ENCODE results near the gene GNB1. TPM values are rescaled to one million over a fixed set of nuclear protein-coding genes. Genes with fewer than 3 reads are reported as not detected.

Gene GNB1
- total RNA-seq, 1 experiment from 2014 or later = 58.1 TPM

DNA sequence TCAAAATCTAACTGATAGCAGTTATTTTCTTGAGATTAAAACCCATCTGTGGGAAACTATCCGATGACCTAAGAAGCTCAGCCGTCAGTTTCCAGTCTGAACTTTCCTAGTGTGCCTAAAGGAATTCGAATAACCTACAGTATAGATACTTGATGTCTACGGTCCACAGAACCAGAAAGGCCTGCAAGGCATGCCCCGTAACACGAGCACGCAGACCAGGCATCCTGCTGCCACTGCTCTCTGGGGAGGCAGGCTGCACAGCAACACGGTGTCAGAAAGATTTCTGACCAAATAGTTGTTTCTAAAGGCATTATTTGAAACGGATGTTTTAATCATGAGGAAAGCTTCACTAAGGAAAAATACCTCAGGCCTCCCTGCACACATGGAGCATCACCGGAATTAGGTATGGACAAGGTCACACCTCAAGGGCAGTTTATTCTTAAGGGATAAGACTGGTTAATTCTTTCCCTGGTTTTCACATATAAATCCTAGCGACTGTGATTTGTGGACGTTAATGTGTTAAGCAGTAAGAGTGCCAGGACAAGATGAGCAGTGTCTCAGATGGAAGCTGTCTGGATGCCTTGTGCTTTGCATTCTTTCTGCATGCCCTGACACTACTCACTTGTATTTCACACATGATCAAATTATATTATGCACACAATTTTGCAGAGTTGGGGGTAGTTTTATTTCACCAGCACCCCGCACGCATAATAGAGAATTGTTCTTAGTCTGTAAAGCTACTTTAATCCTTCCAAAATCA lies 63.6 kb downstream of the GNB1 start:
- no peak for DNase-seq (ENCODE audit: low spot score)

DNA sequence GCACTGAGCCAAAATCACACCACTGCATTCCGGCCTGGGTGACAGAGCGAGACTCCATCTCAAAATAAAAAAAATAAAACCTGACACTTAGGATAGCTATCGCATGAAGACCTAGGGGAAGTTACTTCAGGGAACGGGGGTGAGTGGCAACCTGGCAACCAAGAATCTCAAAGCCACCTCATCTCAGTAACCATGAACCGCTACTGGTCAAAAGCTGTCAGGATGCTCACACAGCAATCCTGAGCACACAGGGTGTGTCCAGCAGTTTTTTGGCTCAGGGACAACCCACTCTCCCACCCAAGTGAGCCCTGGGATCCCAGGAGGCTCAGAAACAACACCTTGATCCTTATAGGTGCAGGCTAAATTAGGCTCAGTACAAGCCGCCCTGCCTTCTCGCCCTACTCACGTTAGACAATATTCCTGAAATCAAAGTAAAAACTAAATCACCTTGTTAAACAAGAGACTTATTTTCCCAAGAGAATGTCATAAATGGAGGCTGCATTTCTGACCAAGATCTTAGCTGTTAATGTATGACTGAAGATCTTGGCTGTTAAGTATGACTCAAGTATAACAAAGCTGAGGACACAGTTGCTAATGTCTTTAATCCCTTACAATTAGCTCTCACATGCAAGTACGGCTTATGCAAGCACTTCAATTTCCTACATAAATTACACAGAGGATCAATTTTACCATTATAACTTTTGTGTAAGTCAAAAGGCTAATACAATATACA lies 64.4 kb downstream of the GNB1 start:
- no peak for DNase-seq (ENCODE audit: low spot score)

DNA sequence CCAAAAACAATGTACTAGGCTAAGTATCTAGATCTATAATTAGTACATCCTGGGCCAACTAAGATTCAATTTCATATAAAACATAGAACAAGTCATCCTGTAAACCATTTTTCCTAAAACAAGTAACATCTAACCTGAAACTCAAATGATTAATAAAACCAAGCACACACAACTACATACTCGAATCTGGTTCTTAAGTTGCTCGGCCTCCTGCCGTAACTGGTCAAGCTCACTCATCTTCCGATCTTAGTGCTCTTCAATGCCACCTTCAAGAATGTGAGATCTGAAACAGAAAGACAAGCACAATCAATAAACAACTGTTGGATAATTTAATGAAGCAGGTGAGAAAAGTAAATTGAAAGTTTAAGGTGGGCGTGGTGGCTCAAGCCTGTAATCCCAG lies 65.7 kb downstream of the GNB1 start:
- DNase-seq (ENCODE audit: low spot score) = no peak

DNA sequence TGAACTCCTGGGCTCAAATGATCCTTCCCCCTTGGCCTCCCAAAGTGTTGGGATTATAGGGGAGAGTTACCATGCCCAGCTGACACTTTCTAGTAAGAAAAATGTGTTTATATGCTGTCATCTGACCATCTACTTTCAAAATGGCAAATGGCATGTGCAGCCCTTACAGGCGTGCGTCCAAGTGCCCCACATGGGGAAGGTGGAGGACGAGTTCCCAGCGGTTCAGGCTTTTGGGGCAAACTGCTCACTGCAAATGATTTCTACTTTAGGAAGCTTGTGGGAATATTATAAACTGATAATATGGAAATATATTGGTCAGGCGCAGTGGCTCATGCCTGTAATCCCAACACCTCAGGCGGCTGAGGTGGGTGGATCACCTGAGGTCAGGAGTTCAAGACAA lies 71.1 kb downstream of the GNB1 start:
- DNase-seq (ENCODE audit: low spot score) = no peak

DNA sequence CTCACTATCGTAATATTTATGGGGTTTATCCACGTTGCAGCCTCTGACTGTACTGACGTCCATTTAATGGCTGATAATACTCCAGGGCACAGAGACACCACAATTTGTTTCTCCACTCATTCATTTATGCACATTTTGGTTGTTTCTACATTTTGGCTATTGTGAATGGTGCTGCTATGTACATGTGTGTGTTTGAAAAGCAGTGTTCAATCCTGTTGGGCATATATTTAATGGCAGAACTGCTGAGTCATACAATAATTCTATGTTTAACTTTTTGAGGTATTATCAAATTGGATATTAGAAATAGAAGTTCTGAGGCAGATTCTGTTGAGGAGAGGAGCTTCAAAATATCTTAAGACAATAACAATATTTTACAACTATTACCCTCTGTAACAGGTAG lies 73.7 kb downstream of the GNB1 start:
- no peak for DNase-seq (ENCODE audit: low spot score)

DNA sequence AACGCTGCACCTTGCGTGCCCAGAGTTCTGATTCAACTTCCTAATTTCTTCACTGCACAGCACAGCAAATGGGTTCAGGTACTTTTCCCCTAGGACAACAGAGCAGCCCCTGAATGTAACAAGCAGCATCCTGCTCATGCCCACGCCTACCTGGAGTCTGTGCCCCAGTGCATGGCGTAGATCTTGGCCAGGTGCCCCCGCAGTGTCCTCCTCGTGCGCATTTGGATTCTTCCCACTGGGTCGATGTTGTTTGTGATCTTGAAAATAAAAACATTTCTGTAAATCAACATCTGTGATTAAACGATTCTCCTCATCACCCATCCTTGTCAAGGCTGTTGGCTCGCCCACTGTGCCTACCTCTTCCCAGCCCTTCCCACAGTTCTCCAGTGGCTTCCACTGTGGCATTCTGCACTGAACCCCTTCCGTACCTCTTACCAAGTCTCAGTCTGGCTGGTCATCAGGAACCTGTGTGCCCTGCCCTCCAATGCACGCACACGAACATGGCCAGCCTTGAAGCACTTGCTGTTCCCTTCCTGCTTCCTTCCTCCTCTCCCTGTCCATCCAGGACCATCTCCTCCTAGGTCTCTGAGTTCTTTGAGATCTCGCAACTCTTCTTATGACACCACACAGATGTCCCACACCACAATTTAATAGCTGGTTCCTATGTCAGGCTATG lies 75.1 kb downstream of the GNB1 start:
- DNase-seq (ENCODE audit: low spot score) = no peak

DNA sequence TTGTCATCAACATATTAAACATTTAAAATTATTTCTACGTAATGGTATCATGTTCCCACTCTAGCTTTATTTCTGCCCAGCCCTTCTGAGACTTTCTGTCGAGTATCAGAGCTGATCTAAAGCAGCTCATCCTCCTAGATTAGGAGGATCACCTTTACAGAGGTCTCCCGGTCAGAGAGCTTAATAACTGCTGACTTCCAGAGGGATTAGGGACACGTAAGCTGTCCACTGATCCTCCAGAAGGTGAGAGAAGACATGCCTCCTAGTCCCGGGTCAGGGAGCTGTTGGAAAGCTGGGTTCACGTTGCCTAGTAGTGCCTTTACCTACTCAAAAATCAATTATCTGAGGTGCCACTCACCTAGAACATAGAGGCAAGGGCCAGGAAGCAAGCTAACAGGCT lies 81.4 kb downstream of the GNB1 start:
- DNase-seq (ENCODE audit: low spot score) = no peak

DNA sequence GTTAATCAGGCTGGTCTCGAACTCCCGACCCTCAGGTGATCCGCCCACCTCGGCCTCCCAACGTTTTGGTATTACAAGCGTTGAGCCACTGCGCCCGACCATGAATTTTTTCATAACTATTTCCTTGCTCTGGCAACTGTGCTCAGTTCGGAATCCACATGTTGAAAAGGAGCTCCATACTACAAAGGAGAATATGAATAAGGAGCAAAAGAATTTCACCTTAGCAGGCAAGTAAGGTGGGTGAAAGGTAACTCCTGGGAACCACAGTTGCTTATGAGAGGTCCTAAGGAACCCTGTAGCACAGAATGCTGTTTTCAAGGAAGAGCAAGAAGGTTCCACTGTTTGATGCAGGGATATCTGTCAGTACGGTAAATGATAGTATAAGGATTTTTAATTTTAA lies 82.7 kb downstream of the GNB1 start:
- DNase-seq (ENCODE audit: low spot score) = no peak

DNA sequence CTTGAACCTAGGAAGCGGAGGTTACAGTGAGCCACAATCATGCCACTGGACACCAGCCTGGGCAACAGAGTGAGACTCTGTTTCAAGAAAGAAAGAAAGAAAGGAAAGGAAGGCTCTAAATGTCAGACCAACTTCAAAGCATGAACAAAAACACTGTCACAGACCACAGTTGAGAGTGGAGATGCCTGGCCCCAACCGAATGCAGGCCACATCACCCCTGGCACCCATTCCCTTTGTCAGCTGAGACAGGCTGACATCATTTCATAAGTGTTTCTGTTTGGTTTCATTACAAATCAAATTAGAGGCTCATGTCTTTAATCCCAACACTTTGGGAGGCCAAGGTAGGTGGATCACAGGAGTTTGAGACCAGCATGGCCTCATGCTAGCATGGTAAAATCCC lies 84.0 kb downstream of the GNB1 start:
- no peak for DNase-seq (ENCODE audit: low spot score)

DNA sequence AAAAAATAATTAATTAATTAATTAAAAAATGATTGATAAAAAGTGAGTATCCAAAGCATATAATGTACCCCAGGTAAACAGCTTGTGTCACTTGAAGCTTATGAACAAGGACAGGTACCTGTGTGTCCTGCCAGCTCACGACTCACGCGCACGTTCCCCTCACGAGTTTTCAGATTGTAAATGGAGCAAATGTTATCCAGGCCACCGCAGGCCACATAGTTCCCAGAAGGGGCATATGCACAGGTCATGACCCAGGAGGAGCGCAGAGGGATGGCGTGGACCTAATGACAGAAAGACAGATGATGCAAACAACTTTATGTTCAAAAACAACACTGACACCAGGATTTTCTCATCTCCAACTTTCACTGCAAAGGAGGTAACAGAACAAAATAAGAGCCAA lies 86.6 kb downstream of the GNB1 start:
- DNase-seq (ENCODE audit: low spot score) = no peak

DNA sequence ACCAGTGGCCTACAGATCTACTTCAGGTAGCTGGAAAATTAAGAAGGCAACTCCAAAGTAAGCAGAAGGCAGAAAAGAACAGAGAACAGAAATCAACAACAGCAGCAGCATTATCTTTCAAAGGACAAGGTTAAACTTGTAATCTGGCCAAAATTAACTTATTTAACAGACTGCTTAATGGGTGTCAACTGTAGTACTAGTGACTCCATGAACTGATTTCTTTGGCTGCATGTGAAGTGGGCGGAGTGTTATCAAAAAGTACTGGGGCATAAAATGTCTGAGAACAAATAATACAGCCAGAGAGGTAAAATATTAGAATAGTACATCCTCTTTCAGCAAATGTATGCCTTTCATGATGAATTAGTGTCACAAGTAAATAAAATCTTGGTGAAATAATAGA lies 88.0 kb downstream of the GNB1 start:
- DNase-seq (ENCODE audit: low spot score) = no peak

DNA sequence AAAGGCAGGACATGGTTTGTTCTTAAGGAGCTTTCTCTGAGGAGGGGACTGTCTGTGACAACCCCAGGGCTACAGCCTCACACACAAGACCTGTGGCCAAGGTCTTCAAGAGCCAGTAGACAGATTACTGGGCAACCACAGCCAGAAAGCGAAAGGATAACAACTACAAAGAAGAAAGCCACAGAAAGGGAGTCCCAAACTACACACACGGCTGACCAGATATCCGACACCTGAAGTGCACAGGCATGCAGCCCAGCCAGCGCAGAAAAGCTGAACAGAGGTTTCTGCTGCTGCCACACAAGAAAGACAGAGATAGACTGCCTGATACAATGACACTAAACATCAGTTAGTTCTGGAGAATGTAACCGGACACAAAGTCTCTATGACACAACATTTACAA lies 91.2 kb downstream of the GNB1 start:
- no peak for DNase-seq (ENCODE audit: low spot score)

DNA sequence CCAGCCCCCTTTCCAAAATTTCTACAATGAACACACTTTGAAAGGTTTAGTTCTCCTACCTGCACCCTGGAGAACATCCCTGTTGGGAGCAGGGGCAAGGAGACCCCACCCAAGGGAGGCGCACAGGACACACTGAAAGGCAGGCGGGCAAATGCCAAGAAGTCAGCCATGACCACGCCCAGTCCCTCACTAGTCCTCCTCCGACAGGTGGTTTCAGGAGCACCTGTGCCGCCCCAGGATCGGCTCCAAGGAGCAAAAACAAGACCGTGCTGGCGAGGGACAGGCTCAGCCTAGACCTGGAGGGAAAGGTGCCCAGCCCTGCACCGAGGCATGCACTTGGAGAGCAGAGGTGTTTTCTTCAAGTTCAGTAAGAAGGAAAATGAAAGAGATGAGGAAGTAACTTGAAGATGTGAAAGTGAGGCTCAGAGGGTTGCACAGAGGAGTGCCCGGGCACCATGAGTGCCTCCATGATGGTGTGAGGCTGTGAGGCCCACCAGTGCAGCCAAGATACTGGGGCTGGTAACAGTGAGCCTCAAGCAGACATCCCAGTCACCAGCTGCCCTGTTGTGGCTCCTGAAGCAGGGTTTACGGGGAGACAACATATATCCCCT lies 93.1 kb downstream of the GNB1 start:
- no peak for DNase-seq (ENCODE audit: low spot score)

DNA sequence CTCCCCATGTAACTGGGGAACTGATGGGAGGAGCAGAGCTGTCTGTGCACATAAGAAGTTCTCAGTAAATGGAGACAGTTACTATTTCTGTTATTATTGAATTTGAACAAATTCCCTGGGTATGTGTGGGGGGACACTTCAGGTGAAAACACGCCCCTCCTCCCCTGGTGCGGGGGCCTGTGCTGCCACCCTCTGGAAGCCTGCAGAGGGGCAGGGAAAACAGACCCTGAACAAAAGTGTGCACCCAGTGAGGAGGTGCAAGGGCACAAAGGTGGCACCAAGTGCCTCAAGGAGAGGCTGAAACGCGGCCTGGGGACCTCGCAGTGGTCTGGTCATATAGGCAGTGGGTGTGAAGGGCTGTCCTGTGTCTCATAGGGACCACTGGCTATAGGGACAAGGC lies 94.4 kb downstream of the GNB1 start:
- DNase-seq (ENCODE audit: low spot score) = no peak

DNA sequence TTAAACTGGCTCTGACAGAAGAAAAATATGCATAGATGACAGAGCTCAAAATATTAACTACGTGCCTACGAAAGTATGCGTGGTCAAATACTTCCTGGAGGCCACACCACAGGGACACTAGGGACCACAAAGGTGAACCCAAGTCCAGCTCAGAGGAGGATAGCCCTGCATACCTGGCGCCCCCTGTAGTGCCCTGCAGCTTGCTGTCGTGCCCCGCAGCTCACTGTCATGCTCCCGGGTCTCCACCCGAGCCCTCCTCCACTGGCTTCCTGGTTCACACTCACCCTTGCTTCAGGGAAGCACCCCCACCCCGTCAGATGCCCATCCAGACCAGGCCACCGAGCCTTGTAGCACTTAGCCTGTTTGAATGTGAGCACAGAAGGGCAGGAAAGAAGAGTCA lies 95.9 kb downstream of the GNB1 start:
- no peak for DNase-seq (ENCODE audit: low spot score)

DNA sequence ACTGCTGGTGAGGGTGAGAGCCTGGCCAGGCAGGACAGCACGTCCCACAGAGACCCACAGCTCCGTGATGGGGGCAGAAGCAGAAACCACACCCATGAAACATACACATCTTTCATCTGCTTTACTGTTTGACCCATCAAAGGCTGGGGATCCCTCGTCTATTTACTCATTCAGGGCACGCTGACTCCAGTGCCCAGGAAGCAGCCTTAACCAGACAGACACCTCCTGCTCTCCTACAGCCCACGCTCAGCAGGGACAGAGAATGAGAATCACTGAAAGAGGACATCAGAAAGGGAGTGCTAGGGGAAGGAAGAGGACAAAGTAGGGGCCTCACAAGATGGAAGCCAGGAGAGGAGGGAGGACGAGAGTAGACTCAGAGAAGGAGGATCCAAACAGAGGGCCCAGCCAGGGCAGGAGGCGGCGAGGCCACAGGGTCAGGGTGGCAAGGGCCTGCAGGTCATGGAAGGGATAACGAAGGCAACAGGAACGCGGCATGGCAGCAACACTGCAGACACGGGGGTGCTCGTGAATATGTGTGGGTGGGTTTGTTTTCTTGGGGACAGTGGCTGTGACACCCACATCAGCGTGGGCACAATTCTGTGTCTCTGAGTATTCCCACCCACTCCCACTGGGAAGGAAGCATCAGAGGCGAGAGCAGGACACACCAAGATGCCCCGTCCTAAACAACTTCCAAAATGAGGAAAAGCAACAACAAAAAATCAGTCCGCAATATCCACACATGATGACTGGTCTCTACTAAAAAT lies 97.2 kb downstream of the GNB1 start:
- no peak for DNase-seq (ENCODE audit: low spot score)

DNA sequence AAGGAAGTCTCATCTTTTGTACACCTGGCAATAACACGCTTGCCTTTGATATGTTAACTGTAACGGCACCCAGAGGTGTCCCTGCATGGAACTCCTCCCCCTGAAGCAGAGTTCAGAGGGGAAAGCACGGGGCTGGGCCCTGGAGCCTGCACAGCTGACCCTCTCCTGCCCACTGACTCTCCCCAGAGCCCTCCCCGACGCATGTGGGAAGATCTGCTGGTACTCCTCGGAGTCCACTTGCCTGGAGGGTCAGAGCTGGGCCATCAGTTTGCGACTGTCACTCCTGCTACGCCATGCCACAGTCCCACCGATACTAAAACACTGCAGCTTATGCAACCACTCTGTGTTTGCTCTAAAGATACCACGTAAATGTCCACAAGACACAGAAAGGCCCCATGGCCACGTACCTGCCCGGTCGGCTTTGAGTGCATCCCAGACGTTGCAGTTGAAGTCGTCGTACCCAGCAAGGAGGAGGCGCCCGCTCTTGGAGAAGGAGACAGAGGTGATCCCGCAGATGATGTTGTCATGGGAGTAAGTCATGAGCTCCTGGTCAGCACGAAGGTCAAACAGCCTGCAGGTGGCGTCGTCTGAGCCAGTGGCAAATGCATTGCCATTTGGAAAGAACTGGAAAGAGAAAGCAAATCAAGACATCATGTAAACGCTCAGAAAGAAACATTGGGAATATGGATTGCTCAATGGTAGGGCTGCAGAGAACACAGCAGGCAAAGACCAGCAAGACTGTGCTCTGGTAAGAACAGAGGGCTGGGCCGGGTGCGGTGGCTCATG lies 102.0 kb downstream of the GNB1 start:
- DNase-seq (ENCODE audit: low spot score) = peak; percentile 47

DNA sequence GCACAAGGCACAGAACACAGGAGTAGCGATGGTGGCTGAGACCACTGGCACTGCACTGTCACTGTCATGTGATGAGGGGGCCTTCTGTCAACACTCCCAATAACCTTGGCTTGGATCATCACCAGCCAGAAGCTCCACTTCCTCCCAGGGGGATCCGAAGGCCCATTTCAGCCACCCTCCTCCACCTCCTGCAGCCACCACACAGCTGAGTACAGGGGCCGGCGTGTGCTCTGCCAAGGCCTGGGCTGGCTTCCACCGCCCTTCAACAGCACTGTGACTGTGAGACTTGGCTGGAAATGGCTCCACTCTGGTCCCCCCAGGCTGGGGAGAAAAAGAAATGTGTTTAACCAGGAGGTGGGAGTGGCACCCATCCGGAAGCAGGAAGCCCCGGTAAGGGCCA lies 102.8 kb downstream of the GNB1 start:
- no peak for DNase-seq (ENCODE audit: low spot score)

DNA sequence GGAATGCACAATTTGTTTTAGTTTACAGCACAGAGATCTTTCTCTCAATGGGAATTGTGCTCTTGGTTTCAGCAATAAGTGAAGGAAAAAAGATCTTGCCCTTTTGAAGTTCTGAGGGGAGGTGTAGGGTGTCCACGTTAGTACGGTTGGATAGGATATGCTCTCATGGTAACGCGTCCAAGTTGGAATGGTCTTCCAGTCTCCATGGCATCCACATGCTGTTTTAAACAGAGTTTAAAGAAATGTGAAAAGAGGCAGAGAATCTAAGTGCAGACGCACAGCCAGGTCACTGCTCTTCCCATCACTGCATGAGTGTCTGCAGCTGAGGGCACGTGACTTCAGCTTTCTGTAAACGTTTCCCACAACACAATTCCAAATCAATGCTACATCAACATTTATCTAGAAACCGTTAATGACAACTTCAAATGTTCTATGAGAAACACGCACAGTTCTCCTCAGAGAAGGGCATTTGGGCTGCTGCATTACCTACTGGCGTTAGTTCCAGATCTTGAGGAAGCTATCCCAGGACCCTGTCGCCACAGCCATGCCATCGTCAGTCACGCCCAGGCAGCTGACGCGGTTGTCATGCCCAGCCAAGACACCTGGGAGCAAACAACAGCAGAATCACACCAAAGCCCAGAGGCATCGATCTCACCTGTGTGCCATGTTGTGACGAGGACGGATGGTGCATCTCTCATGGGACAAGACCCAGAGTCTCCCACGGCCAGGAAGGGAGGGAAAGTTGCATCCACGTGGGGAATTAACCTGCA lies 103.9 kb downstream of the GNB1 start:
- DNase-seq (ENCODE audit: low spot score) = no peak

DNA sequence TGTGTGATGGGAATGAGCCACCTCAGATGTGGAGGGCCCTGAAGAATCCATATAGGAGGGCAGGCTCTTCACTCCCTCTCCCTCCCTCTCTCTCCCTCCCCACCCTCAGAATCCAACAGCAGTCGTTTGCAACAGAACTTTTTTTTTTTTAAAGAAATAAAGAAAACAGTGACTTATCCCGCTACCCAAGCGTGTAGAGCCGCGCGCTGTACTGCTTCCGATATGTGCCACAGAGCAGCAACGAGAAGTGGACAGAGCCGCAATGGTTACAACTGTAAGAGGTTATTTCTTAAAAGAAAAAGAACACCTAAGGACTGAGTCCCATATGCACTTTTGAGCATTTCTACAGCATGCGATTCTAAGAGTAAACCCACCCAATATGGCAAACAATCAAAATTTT lies 105.2 kb downstream of the GNB1 start:
- DNase-seq (ENCODE audit: low spot score) = no peak

All from HT-29 (cell line).